Psoas muscle (tissue), 8 donors: ENCODE data around the gene BHLHA15. TPM values are rescaled to one million over a fixed set of nuclear protein-coding genes. Genes with fewer than 3 reads are reported as not detected.

ENCODE experiments used
- ATAC-seq, 4 donors: fragments of 200-7000 bp; cut with Tn5 transposase; one replicate each; pipeline ENCODE4 v1.9.1; 2020; ENCODE audit warnings: moderate library complexity in 3 of 4, mild to moderate bottlenecking in 2 of 4
- DNase-seq, 2 donors: peaks; one replicate each; pipeline ENCODE4 v3.0.0-alpha.2; 2020
- H3K27ac ChIP-seq: fragments of 200-600 bp; one replicate; pipeline ENCODE4 v1.8.0; 2022
- H3K27me3 ChIP-seq, 3 donors: fragments of 200-600 bp in 1 of 3; one replicate each; pipeline versions ENCODE4 v1.6.1 to v1.8.0; 2013 to 2022; ENCODE audit warnings: low read length in 2 of 3, mild to moderate bottlenecking in 2 of 3, moderate library complexity in 1 of 3; ENCODE audit not compliant: insufficient read depth in 3 of 3
- H3K36me3 ChIP-seq, 2 donors: fragments of 200-600 bp in 1 of 2; one replicate each; pipeline versions ENCODE4 v1.6.1 to v1.8.0; 2013 to 2022; ENCODE audit warnings: low read depth in 1 of 2, mild to moderate bottlenecking in 1 of 2, moderate library complexity in 1 of 2; ENCODE audit not compliant: insufficient read depth in 1 of 2
- H3K4me1 ChIP-seq: fragments of 200-600 bp; one replicate; pipeline ENCODE4 v1.8.0; 2022
- H3K4me3 ChIP-seq: fragments of 200-600 bp; one replicate; pipeline ENCODE4 v1.8.0; 2022; ENCODE audit warnings: mild to moderate bottlenecking
- H3K9me3 ChIP-seq: fragments of 200-600 bp; one replicate; pipeline ENCODE4 v1.8.0; 2022
- WGBS, 3 donors: extraction: QIAGEN DNeasy Blood & Tissue Kit; methylation state at CpG; one replicate each; pipeline versions ENCODE4 v1.1.6 to v1.1.7; 2013; 5-methylcytosine and 5-hydroxymethylcytosine counted together
- intact Hi-C, 2 donors: fragments of 100-400 bp; cut with DNase I; formaldehyde crosslinking; loops; one replicate each; pipeline versions ENCODE4 v1.11.0 to v1.14.2; 2022
- long read RNA-seq, 2 donors: library from polyadenylated mRNA; unstranded; transcript quantifications; one replicate each; pipeline ENCODE4 v2.0.0, GENCODE V29; 2021
- polyA plus RNA-seq, 3 donors: library from polyadenylated mRNA; stranded (reverse); fragments of 200-250 nt; gene quantifications; one replicate each; pipeline ENCODE4 v1.2.3, GENCODE V29; 2013
- total RNA-seq, 4 donors: library from RNA; stranded (reverse); fragmentation: NEBNext Ultra II Directional in 2 of 4; extraction: Animal tissue kit (Norgen Biotek cat#: 25700) in 2 of 4; gene quantifications; one replicate each; pipeline versions ENCODE4 v1.2.1 to v1.2.4, GENCODE V29; 2021 to 2023
- TF ChIP-seq, protein P1 (sequence below): fragments of 200-600 bp; IDR thresholded peaks from one replicate; pipeline ENCODE4 v1.8.0; 2022; ENCODE audit warnings: antibody characterized with exemption
- donor health status: healthy with polysubstance abuse.
- donor health status: DM: no; HTN: no; CAD: no; lungs with moderate emphysema.
- donor health status: Bipolar disorder and iron deficiency.
- donor health status: healthy.
- donor health status: DM: yes; HTN: yes; CAD: no.
- donor health status: DM: no; HTN: no; CAD: no.
- donor health status: DM: no; HTN: no; CAD: no.
- donor health status: DM: yes; HTN: yes; CAD: no.

BHLHA15 gene
- total RNA-seq (not detected), polyA plus RNA-seq (not detected)
- long read RNA-seq, donor 1, result 0 reads
- long read RNA-seq, donor 2, result 0 reads

DNA sequence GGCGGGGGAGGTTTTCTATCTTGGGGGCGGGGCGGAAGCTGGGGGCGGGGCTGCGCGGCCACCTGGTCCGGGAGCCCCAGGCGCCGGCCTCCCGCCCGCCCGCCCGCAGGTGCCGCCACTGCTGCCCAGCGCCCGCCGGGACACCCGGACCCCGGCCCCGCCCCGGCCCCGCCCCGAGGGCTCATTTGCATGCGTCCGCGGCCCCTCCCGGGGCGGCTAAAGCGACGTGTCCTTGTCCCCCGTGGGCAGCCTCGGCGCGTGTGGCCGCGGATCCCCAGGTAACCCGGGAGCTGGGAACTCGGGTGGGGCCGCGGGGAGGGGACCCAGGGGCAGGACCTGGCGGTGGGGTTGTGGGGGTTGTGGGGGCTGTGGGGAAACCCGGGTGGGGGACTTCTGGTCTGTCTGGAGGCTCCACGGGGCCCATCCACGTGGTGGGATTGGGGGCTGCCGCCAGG is at the start of gene BHLHA15:
Gene BHLHA15 (plus strand): TSS at position 219 of the 455 bp plus-strand sequence. CDS start 871 bp downstream, outside the sequence.
- H3K4me3 ChIP-seq, result peak within 1 kb of the TSS; percentile 32
- intact Hi-C loops, result no loop called here
- peaks cover 0 to 27% of the 10 kb centered on the region in 2 donors for H3K36me3 ChIP-seq
- DNase-seq (no peak), ATAC-seq (peak in 2 of 4 donors; percentile 42)
- 3 to 5% (median 4%) methylated on average over 12 to 45 of the region's 45 CpGs for WGBS, 3 donors
- TF ChIP-seq, protein P1, sequence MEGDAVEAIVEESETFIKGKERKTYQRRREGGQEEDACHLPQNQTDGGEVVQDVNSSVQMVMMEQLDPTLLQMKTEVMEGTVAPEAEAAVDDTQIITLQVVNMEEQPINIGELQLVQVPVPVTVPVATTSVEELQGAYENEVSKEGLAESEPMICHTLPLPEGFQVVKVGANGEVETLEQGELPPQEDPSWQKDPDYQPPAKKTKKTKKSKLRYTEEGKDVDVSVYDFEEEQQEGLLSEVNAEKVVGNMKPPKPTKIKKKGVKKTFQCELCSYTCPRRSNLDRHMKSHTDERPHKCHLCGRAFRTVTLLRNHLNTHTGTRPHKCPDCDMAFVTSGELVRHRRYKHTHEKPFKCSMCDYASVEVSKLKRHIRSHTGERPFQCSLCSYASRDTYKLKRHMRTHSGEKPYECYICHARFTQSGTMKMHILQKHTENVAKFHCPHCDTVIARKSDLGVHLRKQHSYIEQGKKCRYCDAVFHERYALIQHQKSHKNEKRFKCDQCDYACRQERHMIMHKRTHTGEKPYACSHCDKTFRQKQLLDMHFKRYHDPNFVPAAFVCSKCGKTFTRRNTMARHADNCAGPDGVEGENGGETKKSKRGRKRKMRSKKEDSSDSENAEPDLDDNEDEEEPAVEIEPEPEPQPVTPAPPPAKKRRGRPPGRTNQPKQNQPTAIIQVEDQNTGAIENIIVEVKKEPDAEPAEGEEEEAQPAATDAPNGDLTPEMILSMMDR, result no peak
- no peaks in the 10 kb centered on the region for H3K4me1 ChIP-seq
- H3K27me3 ChIP-seq, result peaks cover 0 to 4% (median 4%) of the 10 kb centered on the region in 3 donors
- no peak within 1 kb of the TSS for H3K27ac ChIP-seq
- no peaks in the 10 kb centered on the region for H3K9me3 ChIP-seq

- peaks cover 0 to 16% of the 10 kb centered on the region in 2 donors for H3K36me3 ChIP-seq
Measured at GRCh38 chr7:98162758-98163157, 48.5 kb upstream of the BHLHA15 start.

DNA sequence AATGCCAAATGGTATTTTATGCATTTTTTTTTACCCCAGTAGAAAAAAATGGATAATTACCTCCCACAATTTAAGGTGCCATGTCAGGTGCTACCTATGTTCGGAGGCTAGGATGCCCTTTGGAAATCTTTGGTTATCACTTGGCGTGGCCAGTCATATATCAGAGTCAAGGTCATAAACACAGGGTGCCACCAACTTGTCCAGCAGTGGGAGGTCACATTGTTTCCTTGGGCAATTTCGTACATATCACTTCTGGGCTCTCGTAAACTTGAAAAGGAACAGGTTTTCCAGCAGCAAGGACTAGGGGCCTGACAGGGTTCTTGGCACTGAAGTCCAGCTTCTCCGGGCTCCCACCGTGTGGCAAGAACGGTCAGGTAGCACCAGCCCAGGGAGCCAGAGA is 48.0 kb upstream of the BHLHA15 start:
- ATAC-seq, result no peak
- DNase-seq, result no peak
- Histone ChIP-seq H3K27ac (no peak overlapping the region), H3K4me1 (peaks cover 1% of the 10 kb centered on the region), H3K4me3 (no peak overlapping the region), H3K36me3 (peaks cover 0 to 15% of the 10 kb centered on the region in 2 donors), H3K27me3 (no peaks in the 10 kb centered on the region), H3K9me3 (no peaks in the 10 kb centered on the region)
- TF ChIP-seq, protein P1, result no peak
- 80 to 95% (median 81%) methylated on average over 7 of the region's 7 CpGs for WGBS, 3 donors
- intact Hi-C loops, result no loop called here

More at GRCh38 chr7:98162758-98163157, 48.5 kb upstream of the BHLHA15 start:
- intact Hi-C loops, result no loop called here
- no peak overlapping the region for H3K27ac ChIP-seq
- H3K9me3 ChIP-seq, result no peaks in the 10 kb centered on the region
- H3K27me3 ChIP-seq, result no peaks in the 10 kb centered on the region
- TF ChIP-seq, protein P1, result no peak
- H3K4me3 ChIP-seq, result no peak overlapping the region
- ATAC-seq (no peak), DNase-seq (no peak)
- no peaks in the 10 kb centered on the region for H3K4me1 ChIP-seq
- 88 to 94% (median 91%) methylated on average over 3 of the region's 3 CpGs for WGBS, 3 donors

GRCh38 chr7:98163704-98164494 is 47.3 kb upstream of the BHLHA15 start:
- Histone ChIP-seq H3K9me3 (no peaks in the 10 kb centered on the region), H3K27me3 (no peaks in the 10 kb centered on the region), H3K27ac (no peak overlapping the region), H3K4me3 (no peak overlapping the region), H3K4me1 (peaks cover 8% of the 10 kb centered on the region), H3K36me3 (peaks cover 0 to 15% of the 10 kb centered on the region in 2 donors)
- no peak for DNase-seq
- 82 to 84% (median 82%) methylated on average over 16 of the region's 16 CpGs for WGBS, 3 donors
- TF ChIP-seq, protein P1, result no peak
- ATAC-seq, result no peak
- intact Hi-C loops, result no loop called here
